Tibial nerve (tissue), 4 donors: Measurements from ENCODE around the gene TPGS1. TPM values are rescaled to one million over a fixed set of nuclear protein-coding genes. Genes with fewer than 3 reads are reported as not detected.

Experiments used
- DNase-seq, 2 donors: peaks; one replicate each; pipeline ENCODE4 v3.0.0-alpha.2; 2019; ENCODE audit warnings: low spot score in 2 of 2
- H3K27ac ChIP-seq, 4 donors: fragments of 200-600 bp; sonication (generic) in 3 of 4; one replicate each; pipeline ENCODE4 v1.5.1; 2017 to 2019; ENCODE audit warnings: mild to moderate bottlenecking in 1 of 4
- H3K27me3 ChIP-seq, 2 donors: fragments of 200-600 bp; sonication (generic) in 1 of 2; one replicate each; pipeline versions ENCODE4 v1.5.1 to v1.6.0; 2017 to 2019
- H3K36me3 ChIP-seq, 3 donors: fragments of 200-600 bp; sonication (generic); one replicate each; pipeline ENCODE4 v1.5.1; 2018 to 2019
- H3K4me1 ChIP-seq, 4 donors: fragments of 200-600 bp; sonication (generic) in 3 of 4; one replicate each; pipeline ENCODE4 v1.5.1; 2017 to 2019
- H3K4me3 ChIP-seq, 4 donors: fragments of 200-600 bp; sonication (generic) in 3 of 4; one replicate each; pipeline ENCODE4 v1.5.1; 2017 to 2019; ENCODE audit warnings: mild to moderate bottlenecking in 1 of 4, moderate library complexity in 1 of 4
- H3K9me3 ChIP-seq, 4 donors: fragments of 200-600 bp; sonication (generic) in 3 of 4; one replicate each; pipeline ENCODE4 v1.5.1; 2017 to 2019
- EP300 ChIP-seq, 2 donors: sonication (generic); formaldehyde crosslinking; IDR thresholded peaks; one replicate each; pipeline ENCODE4 v1.6.1; 2017; ENCODE audit warnings: antibody characterized with exemption in 2 of 2, mild to moderate bottlenecking in 1 of 2
- POLR2A ChIP-seq, 2 donors: fragments of 450-650 bp; IDR thresholded peaks; one replicate each; pipeline ENCODE4 v1.6.1; 2017; ENCODE audit warnings: antibody characterized with exemption in 2 of 2, mild to moderate bottlenecking in 2 of 2, moderate library complexity in 2 of 2
- whole genome bisulfite sequencing, 2 donors: methylation state at CpG; one replicate each; pipeline ENCODE4 v1.1.5; 2018; 5-methylcytosine and 5-hydroxymethylcytosine counted together
- total RNA-seq, 4 donors: library from RNA; depleted of rRNA; stranded (reverse); fragments of >200 nt; gene quantifications; one replicate each; pipeline ENCODE4 v1.1.0, GENCODE V29; 2016
- TF ChIP-seq, protein P1 (sequence below), 5 experiments: fragments of 200-600 bp in 3 of 5; fragments of 450-650 bp in 2 of 5; sonication (generic) in 3 of 5; IDR thresholded peaks; one replicate each; pipeline ENCODE4 v1.5.1; 2016 to 2019; ENCODE audit warnings: antibody characterized with exemption in 5 of 5, mild to moderate bottlenecking in 3 of 5, moderate library complexity in 2 of 5

Gene TPGS1
- total RNA-seq, 4 donors from 2014 or later, result 108 to 131 (median 115) TPM

- Histone ChIP-seq H3K27me3 (peaks cover 2 to 27% of the 10 kb centered on the region in 2 donors), H3K36me3 (no peaks in the 10 kb centered on the region), H3K27ac (no peak overlapping the region), H3K4me1 (peaks cover 0 to 15% (median 7%) of the 10 kb centered on the region in 4 donors), H3K4me3 (no peak overlapping the region), H3K9me3 (no peaks in the 10 kb centered on the region)
- 91 to 96% methylated on average over 3 of the region's 3 CpGs for WGBS, 2 donors
- no peak for DNase-seq
- TF ChIP-seq, protein P1, sequence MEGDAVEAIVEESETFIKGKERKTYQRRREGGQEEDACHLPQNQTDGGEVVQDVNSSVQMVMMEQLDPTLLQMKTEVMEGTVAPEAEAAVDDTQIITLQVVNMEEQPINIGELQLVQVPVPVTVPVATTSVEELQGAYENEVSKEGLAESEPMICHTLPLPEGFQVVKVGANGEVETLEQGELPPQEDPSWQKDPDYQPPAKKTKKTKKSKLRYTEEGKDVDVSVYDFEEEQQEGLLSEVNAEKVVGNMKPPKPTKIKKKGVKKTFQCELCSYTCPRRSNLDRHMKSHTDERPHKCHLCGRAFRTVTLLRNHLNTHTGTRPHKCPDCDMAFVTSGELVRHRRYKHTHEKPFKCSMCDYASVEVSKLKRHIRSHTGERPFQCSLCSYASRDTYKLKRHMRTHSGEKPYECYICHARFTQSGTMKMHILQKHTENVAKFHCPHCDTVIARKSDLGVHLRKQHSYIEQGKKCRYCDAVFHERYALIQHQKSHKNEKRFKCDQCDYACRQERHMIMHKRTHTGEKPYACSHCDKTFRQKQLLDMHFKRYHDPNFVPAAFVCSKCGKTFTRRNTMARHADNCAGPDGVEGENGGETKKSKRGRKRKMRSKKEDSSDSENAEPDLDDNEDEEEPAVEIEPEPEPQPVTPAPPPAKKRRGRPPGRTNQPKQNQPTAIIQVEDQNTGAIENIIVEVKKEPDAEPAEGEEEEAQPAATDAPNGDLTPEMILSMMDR (IDR thresholded peaks at IDR 0.05), result no peak
Measured at GRCh38 chr19:465056-465816, 42.1 kb upstream of the TPGS1 start.

GRCh38 chr19:467554-467953, 39.7 kb upstream of the TPGS1 start:
- Histone ChIP-seq H3K9me3 (no peaks in the 10 kb centered on the region), H3K4me3 (no peak overlapping the region), H3K4me1 (no peaks in the 10 kb centered on the region), H3K27ac (no peak overlapping the region), H3K27me3 (peaks cover 0 to 9% of the 10 kb centered on the region in 2 donors), H3K36me3 (no peaks in the 10 kb centered on the region)
- WGBS, 2 donors, result 71 to 73% methylated on average over 11 of the region's 11 CpGs
- TF ChIP-seq POLR2A (IDR thresholded peaks at IDR 0.05) (no peak), EP300 (IDR thresholded peaks at IDR 0.05) (no peak)
- TF ChIP-seq, protein P1 (IDR thresholded peaks at IDR 0.05), result no peak
- DNase-seq, result no peak

GRCh38 chr19:468587-469256, 38.6 kb upstream of the TPGS1 start:
- Histone ChIP-seq H3K9me3 (no peaks in the 10 kb centered on the region), H3K4me1 (no peaks in the 10 kb centered on the region), H3K27me3 (peaks cover 0 to 2% of the 10 kb centered on the region in 2 donors), H3K27ac (no peak overlapping the region), H3K4me3 (no peak overlapping the region), H3K36me3 (no peaks in the 10 kb centered on the region)
- TF ChIP-seq POLR2A (IDR thresholded peaks at IDR 0.05) (no peak), EP300 (IDR thresholded peaks at IDR 0.05) (no peak)
- TF ChIP-seq, protein P1 (IDR thresholded peaks at IDR 0.05), result no peak
- no peak for DNase-seq
- WGBS, 2 donors, result 70 to 71% methylated on average over 17 to 27 of the region's 27 CpGs

DNA sequence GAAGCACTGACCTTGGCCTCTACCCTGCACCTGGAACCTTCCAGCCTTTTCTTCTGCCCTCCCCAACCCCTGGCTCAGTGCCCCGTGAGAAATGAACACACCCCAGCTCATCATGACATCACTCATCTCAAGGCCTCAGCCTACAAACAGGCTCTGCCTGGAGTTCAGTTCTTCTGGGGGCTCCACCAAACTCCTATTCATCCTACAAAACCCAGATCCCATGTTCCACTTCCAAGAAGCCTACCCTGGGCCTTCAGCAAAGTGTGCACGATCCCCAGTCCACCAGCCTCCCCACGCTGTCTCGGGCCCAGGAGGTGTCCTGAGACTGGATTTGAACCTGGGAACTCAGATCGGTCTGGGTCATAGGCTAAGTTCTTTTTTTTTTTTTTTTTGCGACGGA, 37.5 kb upstream of the TPGS1 start:
- Histone ChIP-seq H3K36me3 (no peaks in the 10 kb centered on the region), H3K27me3 (peaks cover 0 to 4% of the 10 kb centered on the region in 2 donors), H3K4me1 (no peaks in the 10 kb centered on the region), H3K4me3 (no peak overlapping the region), H3K9me3 (no peaks in the 10 kb centered on the region), H3K27ac (no peak overlapping the region)
- TF ChIP-seq POLR2A (IDR thresholded peaks at IDR 0.05) (no peak), EP300 (IDR thresholded peaks at IDR 0.05) (no peak)
- TF ChIP-seq, protein P1 (IDR thresholded peaks at IDR 0.05), result no peak
- WGBS, 2 donors, result 75 to 80% methylated on average over 7 of the region's 7 CpGs
- DNase-seq, result no peak

DNA sequence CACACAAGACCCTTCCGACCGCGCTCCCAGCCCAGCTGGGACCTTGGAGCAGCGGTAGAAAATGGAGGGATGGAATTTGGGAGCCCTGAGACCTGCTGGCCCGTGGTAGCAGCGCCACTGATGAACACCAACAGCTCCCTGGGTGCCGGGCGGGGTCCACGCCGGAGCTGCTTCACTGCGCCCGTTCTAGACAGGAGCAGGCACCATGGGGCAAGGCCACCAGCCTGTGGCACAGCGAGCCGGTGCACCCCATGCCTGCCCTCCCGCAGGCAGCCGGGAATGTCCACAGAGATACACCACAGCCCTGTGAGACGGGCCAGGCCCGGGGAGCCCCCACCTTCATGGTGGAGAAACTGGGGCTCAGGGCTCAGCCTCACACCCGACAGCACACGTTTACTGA, 36.6 kb upstream of the TPGS1 start:
- no peaks in the 10 kb centered on the region for H3K36me3 ChIP-seq
- TF ChIP-seq POLR2A (IDR thresholded peaks at IDR 0.05), result no peak
- TF ChIP-seq, protein P1 (IDR thresholded peaks at IDR 0.05), result no peak
- no peak for DNase-seq
- no peaks in the 10 kb centered on the region for H3K9me3 ChIP-seq
- H3K27me3 ChIP-seq, result peaks cover 0 to 4% of the 10 kb centered on the region in 2 donors
- no peak overlapping the region for H3K4me3 ChIP-seq
- 63 to 72% methylated on average over 12 to 19 of the region's 20 CpGs for WGBS, 2 donors
- H3K27ac ChIP-seq, result no peak overlapping the region
- H3K4me1 ChIP-seq, result no peaks in the 10 kb centered on the region
